ENCODE data around the gene ZNF20.

- no peak for TF ChIP-seq SP1 (CRISPR knock-in tag; IDR thresholded peaks at IDR 0.05)
- no peak for TF ChIP-seq BACH1 (tag; IDR thresholded peaks at IDR 0.05)
- TF ChIP-seq EP300 (IDR thresholded peaks at IDR 0.05; ENCODE audit: low read length), result no peak
- TF ChIP-seq CTCF (IDR thresholded peaks at IDR 0.05 in 2 of 3, conservative IDR thresholded peaks at IDR 0.05 in 1 of 3; ENCODE audit: insufficient read depth in 2 of 3, low read depth in 1 of 3, low read length in 3 of 3), result no peak
- TF ChIP-seq JUN (IDR thresholded peaks at IDR 0.05; ENCODE audit: borderline replicate concordance, low read depth, low read length), result no peak
- TF ChIP-seq JUN (CRISPR knock-in tag; IDR thresholded peaks at IDR 0.05; ENCODE audit: borderline replicate concordance), result no peak
- no peak for TF ChIP-seq ZC3H4 (CRISPR knock-in tag; IDR thresholded peaks at IDR 0.05; ENCODE audit: borderline replicate concordance)
- no peak for TF ChIP-seq ZNF24 (IDR thresholded peaks at IDR 0.05)
- TF ChIP-seq XRCC5 (IDR thresholded peaks at IDR 0.05; ENCODE audit: low read depth, low read length), result no peak
- no peak for TF ChIP-seq TFE3 (CRISPR knock-in tag; IDR thresholded peaks at IDR 0.05)
- TF ChIP-seq HDAC1 (IDR thresholded peaks at IDR 0.05), result no peak
- no peak for TF ChIP-seq CREB1 (IDR thresholded peaks at IDR 0.05)
- TF ChIP-seq CREB1 (CRISPR knock-in tag; IDR thresholded peaks at IDR 0.05), result no peak
Observed at GRCh38 chr19:12098040-12098439, 42.1 kb downstream of the ZNF20 start.
